ENCODE results near the gene CYB561D1. TPM values are rescaled to one million over a fixed set of nuclear protein-coding genes. Genes with fewer than 3 reads are reported as not detected.
A peak's percentile ranks its signal among the peaks of the same experiment; 100 is the strongest.

CYB561D1 gene
- total and polyA plus RNA-seq, 9 of the 15 experiments (the other 6 are each of a cell fraction or from before 2014, with no cell fraction given): 0.71 to 7.2 (median 3.5) TPM

DNA sequence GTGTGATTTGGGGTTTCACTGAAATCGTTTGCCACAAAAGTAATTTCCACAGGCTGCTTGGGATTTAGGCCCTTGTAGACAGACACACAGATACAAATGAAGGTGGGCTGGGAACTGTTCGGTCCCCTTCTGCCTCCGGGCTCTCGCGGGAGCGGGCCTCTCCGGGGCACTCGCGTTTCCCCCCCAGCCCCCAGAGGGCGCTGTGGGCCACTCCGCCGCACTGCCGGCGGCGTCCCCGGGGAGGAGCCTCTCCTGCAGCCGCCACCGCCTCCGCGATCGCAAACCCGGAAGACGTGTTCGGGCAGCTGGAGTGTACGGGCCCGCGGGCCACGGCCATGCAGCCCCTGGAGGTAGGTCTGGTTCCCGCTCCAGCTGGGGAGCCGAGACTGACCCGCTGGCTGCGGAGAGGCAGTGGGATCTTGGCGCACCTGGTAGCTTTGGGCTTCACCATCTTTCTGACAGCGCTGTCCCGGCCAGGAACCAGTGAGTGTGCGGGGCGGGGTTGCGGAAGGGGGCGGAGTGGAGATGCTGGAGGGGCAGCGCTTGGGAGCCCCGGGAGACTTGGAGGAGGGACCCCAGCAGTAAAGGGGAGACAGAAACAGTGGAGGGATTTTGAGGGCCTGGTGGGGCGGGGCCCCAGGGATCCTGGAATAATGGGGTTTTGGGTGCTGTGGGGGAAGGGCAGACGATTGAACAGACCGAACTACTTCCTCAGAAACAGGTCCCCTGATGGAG, at the start of gene CYB561D1 (continued):
- TF ChIP-seq, protein P1, sequence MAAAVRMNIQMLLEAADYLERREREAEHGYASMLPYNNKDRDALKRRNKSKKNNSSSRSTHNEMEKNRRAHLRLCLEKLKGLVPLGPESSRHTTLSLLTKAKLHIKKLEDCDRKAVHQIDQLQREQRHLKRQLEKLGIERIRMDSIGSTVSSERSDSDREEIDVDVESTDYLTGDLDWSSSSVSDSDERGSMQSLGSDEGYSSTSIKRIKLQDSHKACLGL (CRISPR knock-in tag; IDR thresholded peaks at IDR 0.05; ENCODE audit: borderline replicate concordance, poor library complexity, severe bottlenecking): peak; percentile 37
- TF ChIP-seq MAFK (IDR thresholded peaks at IDR 0.05; ENCODE audit: low read length) (no peak), STAG1 (CRISPR knock-in tag; IDR thresholded peaks at IDR 0.05; ENCODE audit: borderline replicate concordance) (no peak), KLF10 (CRISPR knock-in tag; IDR thresholded peaks at IDR 0.05) (no peak), ZNF3 (CRISPR knock-in tag; IDR thresholded peaks at IDR 0.05) (no peak), MTA3 (IDR thresholded peaks at IDR 0.05; ENCODE audit: borderline replicate concordance) (peak; percentile 88; the same call in 1 of the 2 replicates), POLR3A (IDR thresholded peaks at IDR 0.05; ENCODE audit: borderline replicate concordance, extremely low read depth, insufficient read depth, insufficient read length) (no peak), FUS (optimal IDR thresholded peaks at IDR 0.05; ENCODE audit: low read depth, low read length) (no peak), GABPB1 (CRISPR knock-in tag; IDR thresholded peaks at IDR 0.05) (peak; percentile 81; the same call in 1 of the 2 replicates), MLLT1 (IDR thresholded peaks at IDR 0.05) (no peak), HNRNPK (IDR thresholded peaks at IDR 0.05; ENCODE audit: low read depth, low read length, poor library complexity, severe bottlenecking) (no peak), MGA (IDR thresholded peaks at IDR 0.05) (no peak), ELF4 (CRISPR knock-in tag; IDR thresholded peaks at IDR 0.05) (peak; percentile 98), ARID1B (IDR thresholded peaks at IDR 0.05) (no peak; the same call in none of the 2 replicates)

All from K562 (cell line).